ENCODE results near the gene BNC1.
A peak's percentile ranks its signal among the peaks of the same experiment; 100 is the strongest.

Gene BNC1

GRCh38 chr15:83219026-83219425 is 65.4 kb downstream of the BNC1 start:
- DNase-seq (ENCODE audit: insufficient read length, low spot score) (no peak), FAIRE-seq (no peak)
- TF ChIP-seq, protein P1, sequence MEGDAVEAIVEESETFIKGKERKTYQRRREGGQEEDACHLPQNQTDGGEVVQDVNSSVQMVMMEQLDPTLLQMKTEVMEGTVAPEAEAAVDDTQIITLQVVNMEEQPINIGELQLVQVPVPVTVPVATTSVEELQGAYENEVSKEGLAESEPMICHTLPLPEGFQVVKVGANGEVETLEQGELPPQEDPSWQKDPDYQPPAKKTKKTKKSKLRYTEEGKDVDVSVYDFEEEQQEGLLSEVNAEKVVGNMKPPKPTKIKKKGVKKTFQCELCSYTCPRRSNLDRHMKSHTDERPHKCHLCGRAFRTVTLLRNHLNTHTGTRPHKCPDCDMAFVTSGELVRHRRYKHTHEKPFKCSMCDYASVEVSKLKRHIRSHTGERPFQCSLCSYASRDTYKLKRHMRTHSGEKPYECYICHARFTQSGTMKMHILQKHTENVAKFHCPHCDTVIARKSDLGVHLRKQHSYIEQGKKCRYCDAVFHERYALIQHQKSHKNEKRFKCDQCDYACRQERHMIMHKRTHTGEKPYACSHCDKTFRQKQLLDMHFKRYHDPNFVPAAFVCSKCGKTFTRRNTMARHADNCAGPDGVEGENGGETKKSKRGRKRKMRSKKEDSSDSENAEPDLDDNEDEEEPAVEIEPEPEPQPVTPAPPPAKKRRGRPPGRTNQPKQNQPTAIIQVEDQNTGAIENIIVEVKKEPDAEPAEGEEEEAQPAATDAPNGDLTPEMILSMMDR (IDR thresholded peaks at IDR 0.05; ENCODE audit: insufficient read depth, missing control alignments) = no peak

DNA sequence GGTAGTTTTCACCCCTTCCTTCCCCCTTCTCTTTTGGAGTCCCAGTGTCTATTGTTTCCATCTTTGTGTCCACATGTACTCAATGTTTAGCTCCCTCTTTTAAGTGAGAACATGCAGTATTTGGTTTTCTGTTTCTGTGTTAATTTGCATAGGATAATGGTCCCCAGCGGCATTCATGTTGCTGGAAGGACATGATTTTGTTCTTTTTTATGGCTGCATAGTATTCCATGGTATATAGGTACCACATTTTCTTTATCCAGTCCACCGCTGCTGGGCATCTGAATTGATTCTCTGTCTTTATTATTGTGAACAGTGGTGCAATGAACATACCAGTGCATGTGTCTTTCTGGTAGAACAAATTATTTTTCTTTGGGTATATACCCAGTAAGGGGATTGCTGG is 69.2 kb downstream of the BNC1 start:
- FAIRE-seq = no peak
- TF ChIP-seq, protein P1 (IDR thresholded peaks at IDR 0.05; ENCODE audit: insufficient read depth, missing control alignments) = no peak

GRCh38 chr15:83210619-83211018 is 73.8 kb downstream of the BNC1 start:
- FAIRE-seq = no peak
- no peak for DNase-seq (ENCODE audit: insufficient read length, low spot score)
- TF ChIP-seq, protein P1 (IDR thresholded peaks at IDR 0.05; ENCODE audit: insufficient read depth, missing control alignments) = no peak

More for the DNA sequence above, 69.2 kb downstream of the BNC1 start:
- DNase-seq (ENCODE audit: insufficient read length, low spot score) = no peak

- TF ChIP-seq, protein P1 (IDR thresholded peaks at IDR 0.05; ENCODE audit: insufficient read depth, missing control alignments) = no peak
- FAIRE-seq = no peak
- DNase-seq (ENCODE audit: insufficient read length, low spot score) = no peak
Measured at GRCh38 chr15:83209333-83209732, 75.1 kb downstream of the BNC1 start.

DNA sequence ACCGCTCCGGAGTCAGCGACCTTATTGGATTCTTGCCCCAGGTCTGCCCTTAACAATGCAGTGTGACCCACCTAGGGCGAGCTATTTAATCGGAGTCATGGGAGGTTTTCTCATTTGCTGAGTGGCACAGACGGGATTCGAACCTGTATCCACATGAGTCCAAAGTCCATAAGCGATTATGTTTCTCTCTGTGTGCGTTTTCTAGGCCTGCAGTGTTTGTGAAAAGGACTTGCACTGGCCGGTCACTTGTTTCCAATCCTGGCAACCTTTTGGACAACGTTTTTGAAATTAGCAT is 76.2 kb downstream of the BNC1 start:
- no peak for FAIRE-seq
- TF ChIP-seq, protein P1 (IDR thresholded peaks at IDR 0.05; ENCODE audit: insufficient read depth, missing control alignments) = peak; percentile 29
- DNase-seq (ENCODE audit: insufficient read length, low spot score) = no peak

DNA sequence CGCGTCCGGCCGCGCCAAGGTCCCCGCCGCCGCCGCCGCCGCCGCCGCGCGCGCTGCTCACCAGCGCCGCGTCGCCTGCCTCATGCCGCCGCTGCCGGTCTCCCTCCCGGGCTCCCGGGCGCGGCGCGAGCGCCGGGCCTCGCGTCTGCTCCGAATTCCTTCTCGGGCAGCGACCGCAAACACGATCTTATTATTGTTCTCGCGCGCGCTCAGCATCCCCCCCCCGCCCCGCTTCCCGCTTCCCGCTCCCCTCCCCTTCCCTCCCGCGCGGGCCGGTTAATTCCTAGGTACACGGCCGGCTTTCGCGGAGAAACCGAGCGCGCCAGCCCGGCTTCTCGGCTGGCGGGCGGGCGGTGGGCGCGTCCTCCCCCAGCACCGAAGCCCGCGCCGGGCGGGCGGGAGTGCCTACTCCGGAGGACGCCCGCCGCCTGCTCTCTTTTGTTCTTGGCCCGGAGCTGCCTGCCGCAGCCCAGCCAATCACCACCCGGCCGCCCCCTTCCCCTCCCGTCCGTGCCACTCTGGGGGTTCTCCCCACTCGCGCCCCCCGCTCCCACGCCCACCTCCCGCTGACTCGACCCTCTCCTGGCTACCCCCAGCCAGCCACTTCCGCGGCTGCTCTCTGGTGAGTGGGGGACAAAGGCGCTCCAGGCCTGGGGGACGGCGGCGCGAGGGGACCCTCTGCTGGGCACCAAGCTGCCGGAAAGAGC is 76.7 kb downstream of the BNC1 start, which contains the start of gene HDGFL3:
Gene HDGFL3, minus strand, starts transcription at position 164 of the 707 bp plus-strand sequence. CDS start 409 bp downstream, outside the sequence.
- TF ChIP-seq, protein P1 (IDR thresholded peaks at IDR 0.05; ENCODE audit: insufficient read depth, missing control alignments) = no peak
- FAIRE-seq (no peak), DNase-seq (ENCODE audit: insufficient read length, low spot score) (peak; percentile 43)

- FAIRE-seq = no peak
- DNase-seq (ENCODE audit: insufficient read length, low spot score) = no peak
- TF ChIP-seq, protein P1 (IDR thresholded peaks at IDR 0.05; ENCODE audit: insufficient read depth, missing control alignments) = no peak
Measured at GRCh38 chr15:83207009-83207659, 77.3 kb downstream of the BNC1 start.

Data from D721Med (cell line).